HepG2 (cell line): ENCODE measurements around the gene PPM1G. TPM values are rescaled to one million over a fixed set of nuclear protein-coding genes. Genes with fewer than 3 reads are reported as not detected.

ENCODE experiments used
- DDIT3 ChIP-seq: sonication (generic); formaldehyde crosslinking; IDR thresholded peaks from 2 replicates; pipeline ENCODE4 v1.4.0; 2020; ENCODE audit warnings: mild to moderate bottlenecking, missing genetic modification reagents
- DZIP1 ChIP-seq: sonication (generic); formaldehyde crosslinking; IDR thresholded peaks from 2 replicates; pipeline ENCODE4 v1.5.0; 2020; ENCODE audit warnings: mild to moderate bottlenecking, missing genetic modification reagents
- EP300 ChIP-seq, 3 experiments: sonication (generic) in 1 of 3; formaldehyde crosslinking in 1 of 3; IDR thresholded peaks; 2 replicates each; pipeline versions ENCODE4 v1.5.1 to v1.6.1; 2011 to 2020; ENCODE audit warnings: low read depth in 2 of 3, low read length in 2 of 3, borderline replicate concordance in 1 of 3, improper control_type of control experiment in 1 of 3, mild to moderate bottlenecking in 1 of 3, missing genetic modification reagents in 1 of 3, moderate library complexity in 1 of 3
- FOXP1 ChIP-seq, 2 experiments: fragments of 450-650 bp in 1 of 2; IDR thresholded peaks; 2 replicates each; pipeline ENCODE4 v1.6.1; 2017 to 2018; ENCODE audit warnings: antibody characterized with exemption in 1 of 2
- HOXA7 ChIP-seq: sonication (generic); formaldehyde crosslinking; IDR thresholded peaks from 2 replicates; pipeline ENCODE4 v1.8.1; 2022; ENCODE audit warnings: mild to moderate bottlenecking, missing genetic modification reagents, moderate library complexity
- KAT2B ChIP-seq: fragments of 150-350 bp; IDR thresholded peaks from 2 replicates; pipeline ENCODE4 v1.6.1; 2014; ENCODE audit warnings: low read depth, low read length, borderline replicate concordance
- KLF13 ChIP-seq: sonication (generic); formaldehyde crosslinking; IDR thresholded peaks from 2 replicates; pipeline ENCODE4 v1.4.0; 2020; ENCODE audit warnings: mild to moderate bottlenecking, missing genetic modification reagents
- KLF9 ChIP-seq: IDR thresholded peaks from 2 replicates; pipeline ENCODE4 v1.6.1; 2016; ENCODE audit warnings: low read depth
- KMT2A ChIP-seq: sonication (generic); formaldehyde crosslinking; IDR thresholded peaks from 2 replicates; pipeline ENCODE4 v1.4.0; 2020; ENCODE audit warnings: missing genetic modification reagents
- NCOA1 ChIP-seq: sonication (generic); formaldehyde crosslinking; IDR thresholded peaks from 2 replicates; pipeline ENCODE4 v1.9.0; 2021; ENCODE audit warnings: missing genetic modification reagents
- NFE2L1 ChIP-seq: sonication (generic); formaldehyde crosslinking; IDR thresholded peaks from 2 replicates; pipeline ENCODE4 v1.4.0; 2020; ENCODE audit warnings: missing genetic modification reagents, mild to moderate bottlenecking, borderline replicate concordance
- NFYC ChIP-seq: IDR thresholded peaks from 2 replicates; pipeline ENCODE4 v1.6.1; 2016; ENCODE audit warnings: missing genetic modification reagents, missing compliant biosample characterization
- RAD51 ChIP-seq: fragments of 450-650 bp; IDR thresholded peaks from 2 replicates; pipeline ENCODE4 v1.6.1; 2016; ENCODE audit warnings: borderline replicate concordance
- RFXANK ChIP-seq: IDR thresholded peaks from 2 replicates; pipeline ENCODE4 v1.6.1; 2016
- SIN3A ChIP-seq: IDR thresholded peaks from 2 replicates; pipeline ENCODE4 v1.6.1; 2011; ENCODE audit warnings: low read depth, mild to moderate bottlenecking, control low read depth, low read length, borderline replicate concordance
- TCF12 ChIP-seq, 2 experiments: fragments of 450-650 bp in 1 of 2; sonication (generic) in 1 of 2; formaldehyde crosslinking in 1 of 2; IDR thresholded peaks; 2 replicates each; pipeline versions ENCODE4 v1.6.1 to v1.8.0; 2017 to 2022; ENCODE audit warnings: antibody characterized with exemption in 1 of 2, mild to moderate bottlenecking in 1 of 2, missing genetic modification reagents in 1 of 2, moderate library complexity in 1 of 2
- THRA ChIP-seq: sonication (generic); formaldehyde crosslinking; IDR thresholded peaks from 2 replicates; pipeline ENCODE4 v1.4.0; 2020; ENCODE audit warnings: missing genetic modification reagents, borderline replicate concordance
- YEATS2 ChIP-seq: sonication (generic); formaldehyde crosslinking; IDR thresholded peaks from 2 replicates; pipeline ENCODE4 v1.4.0; 2020; ENCODE audit warnings: missing genetic modification reagents, borderline replicate concordance
- ZNF282 ChIP-seq: fragments of 450-650 bp; IDR thresholded peaks from 2 replicates; pipeline ENCODE4 v1.6.1; 2018; ENCODE audit not compliant: partially characterized antibody
- ZNF333 ChIP-seq: sonication (generic); formaldehyde crosslinking; IDR thresholded peaks from 2 replicates; pipeline ENCODE4 v1.4.0; 2020; ENCODE audit warnings: mild to moderate bottlenecking, missing genetic modification reagents, borderline replicate concordance
- ZNF451 ChIP-seq: sonication (generic); formaldehyde crosslinking; IDR thresholded peaks from 2 replicates; pipeline ENCODE4 v1.5.0; 2020; ENCODE audit warnings: mild to moderate bottlenecking, missing genetic modification reagents
- ZNF616 ChIP-seq: sonication (generic); formaldehyde crosslinking; IDR thresholded peaks from 2 replicates; pipeline ENCODE4 v1.5.0; 2020; ENCODE audit warnings: low read depth, mild to moderate bottlenecking, missing genetic modification reagents
- ZNF644 ChIP-seq: IDR thresholded peaks from 2 replicates; pipeline ENCODE4 v1.6.1; 2016; ENCODE audit warnings: low read depth
- ZSCAN29 ChIP-seq: sonication (generic); formaldehyde crosslinking; conservative IDR thresholded peaks from 2 replicates; pipeline ENCODE4 v1.4.0; 2020; ENCODE audit warnings: mild to moderate bottlenecking, missing genetic modification reagents
- polyA plus RNA-seq, 8 experiments: library from polyadenylated mRNA; depleted of rRNA in 3 of 8; stranded (reverse) in 7 of 8; unstranded in 1 of 8; fragments of >200 nt; fragmentation: Illumina TruSeq in 4 of 8; extraction: Trizol in 4 of 8; gene quantifications; 2 replicates each; pipeline versions ENCODE4 v1.2.1 to v1.2.3, GENCODE V29; 2011 to 2016; ENCODE audit warnings: low read depth in 4 of 8, missing spikeins in 1 of 8, mixed read lengths in 1 of 8; ENCODE audit not compliant: insufficient read depth in 1 of 8
- total RNA-seq, 5 experiments: library from RNA; depleted of rRNA; stranded (reverse); fragments of >200 nt; fragmentation: Illumina TruSeq; extraction: Trizol; gene quantifications; 2 replicates each; pipeline ENCODE4 v1.2.3, GENCODE V29; 2016; ENCODE audit warnings: low read depth in 1 of 5

The PPM1G gene
- total and polyA plus RNA-seq, 2 of the 13 experiments (the other 11 are each of a cell fraction or from before 2014, with no cell fraction given) = 58.2 to 213 TPM

GRCh38 chr2:27412419-27413152 lies 3.2 kb upstream of the PPM1G start (continued):
- no peak for TF ChIP-seq KLF13 (CRISPR knock-in tag)
- no peak for TF ChIP-seq TCF12 (IDR thresholded peaks at IDR 0.05)
- TF ChIP-seq TCF12 (CRISPR knock-in tag; IDR thresholded peaks at IDR 0.05) = no peak
- TF ChIP-seq ZSCAN29 (CRISPR knock-in tag) = no peak
- no peak for TF ChIP-seq DZIP1 (CRISPR knock-in tag)
- TF ChIP-seq THRA (CRISPR knock-in tag) = peak; percentile 86
- no peak for TF ChIP-seq HOXA7 (CRISPR knock-in tag)
- peak; percentile 38 to 39; a peak in 2 of 4 replicates for TF ChIP-seq EP300 (IDR thresholded peaks at IDR 0.05; ENCODE audit: low read depth in 2 of 2, low read length in 2 of 2)
- no peak for TF ChIP-seq EP300 (CRISPR knock-in tag; IDR thresholded peaks at IDR 0.05; ENCODE audit: borderline replicate concordance)
- TF ChIP-seq NFE2L1 = no peak
- TF ChIP-seq DDIT3 = no peak
- TF ChIP-seq ZNF451 = no peak
- TF ChIP-seq ZNF282 = no peak
- 0 out of 2 replicates have a peak, but pooled peaks have one; percentile 9 for TF ChIP-seq YEATS2 (CRISPR knock-in tag)
- TF ChIP-seq KMT2A (CRISPR knock-in tag) = no peak
- no peak for TF ChIP-seq NFYC (CRISPR knock-in tag)
- peak; percentile 70; the same call in 1 of the 2 replicates for TF ChIP-seq ZNF644 (CRISPR knock-in tag)
- no peak for TF ChIP-seq KLF9 (CRISPR knock-in tag)
- no peak for TF ChIP-seq ZNF333 (CRISPR knock-in tag)
- TF ChIP-seq ZNF616 (CRISPR knock-in tag) = no peak
- TF ChIP-seq SIN3A = no peak
- TF ChIP-seq RFXANK = no peak
- no peak for TF ChIP-seq NCOA1
- no peak for TF ChIP-seq RAD51
- 0 out of 2 replicates have a peak, but pooled peaks have one; percentile 54 for TF ChIP-seq FOXP1 (IDR thresholded peaks at IDR 0.05)
- TF ChIP-seq FOXP1 (CRISPR knock-in tag; IDR thresholded peaks at IDR 0.05) = peak; percentile 30; the same call in 1 of the 2 replicates
- no peak for TF ChIP-seq KAT2B
